Thoracic aorta (tissue), 2 donors: ENCODE results near the gene PRKCSH. TPM values are rescaled to one million over a fixed set of nuclear protein-coding genes. Genes with fewer than 3 reads are reported as not detected.
"Not testable (repeated sequence)": the region's sequence is repeated elsewhere in the genome, so short reads cannot be mapped to it uniquely, and the experiment has no call there.

Source experiments
- ATAC-seq: fragments of 150-250 bp; one replicate; pipeline ENCODE4 v1.8.0; 2017; ENCODE audit warnings: low read depth; ENCODE audit not compliant: insufficient number of reproducible peaks, low FRiP score
- DNase-seq: peaks from one replicate; pipeline ENCODE4 v3.0.0-alpha.2; 2020; ENCODE audit warnings: low spot score
- H3K27ac ChIP-seq, 2 donors: fragments of 200-600 bp; sonication (generic); 1 replicate in 1 of 2; 2 replicates in 1 of 2; pipeline ENCODE4 v1.5.1; 2016; ENCODE audit warnings: mild to moderate bottlenecking in 2 of 2, moderate library complexity in 2 of 2
- H3K27me3 ChIP-seq: fragments of 200-600 bp; sonication (generic); replicated peaks from 2 replicates; pipeline ENCODE4 v1.6.0; 2016; ENCODE audit warnings: mild to moderate bottlenecking; ENCODE audit not compliant: insufficient read depth
- H3K36me3 ChIP-seq: fragments of 200-600 bp; sonication (generic); one replicate; pipeline ENCODE4 v1.5.1; 2016
- H3K4me1 ChIP-seq, 2 donors: fragments of 200-600 bp; sonication (generic); 1 replicate in 1 of 2; 2 replicates in 1 of 2; pipeline versions ENCODE4 v1.5.1 to v1.6.0; 2016; ENCODE audit warnings: low read depth in 2 of 2, mild to moderate bottlenecking in 1 of 2; ENCODE audit not compliant: control insufficient read depth in 1 of 2
- H3K4me3 ChIP-seq: fragments of 200-600 bp; sonication (generic); 2 replicates; pipeline ENCODE4 v1.5.1; 2016; ENCODE audit warnings: mild to moderate bottlenecking
- H3K9me3 ChIP-seq: fragments of 200-600 bp; sonication (generic); 2 replicates; pipeline ENCODE4 v1.5.1; 2016
- CTCF ChIP-seq: fragments of 200-600 bp; sonication (generic); IDR thresholded peaks from one replicate; pipeline ENCODE4 v1.5.1; 2019; ENCODE audit warnings: antibody characterized with exemption
- total RNA-seq, 2 donors: library from RNA; depleted of rRNA; stranded (reverse); fragments of >200 nt; gene quantifications; one replicate each; pipeline versions ENCODE4 v1.1.0 to v1.2.3, GENCODE V29; 2016

Gene PRKCSH
- total RNA-seq, 2 donors from 2014 or later: 121 to 123 TPM

GRCh38 chr19:11405846-11406643, 29.4 kb upstream of the PRKCSH start:
- no peak overlapping the region for H3K27ac ChIP-seq
- no peaks in the 10 kb centered on the region for H3K27me3 ChIP-seq
- no peak for TF ChIP-seq CTCF
- no peaks in the 10 kb centered on the region for H3K4me1 ChIP-seq
- DNase-seq (no peak), ATAC-seq (no peak)
- no peaks in the 10 kb centered on the region for H3K36me3 ChIP-seq
- no peaks in the 10 kb centered on the region for H3K9me3 ChIP-seq
- no peak overlapping the region for H3K4me3 ChIP-seq

DNA sequence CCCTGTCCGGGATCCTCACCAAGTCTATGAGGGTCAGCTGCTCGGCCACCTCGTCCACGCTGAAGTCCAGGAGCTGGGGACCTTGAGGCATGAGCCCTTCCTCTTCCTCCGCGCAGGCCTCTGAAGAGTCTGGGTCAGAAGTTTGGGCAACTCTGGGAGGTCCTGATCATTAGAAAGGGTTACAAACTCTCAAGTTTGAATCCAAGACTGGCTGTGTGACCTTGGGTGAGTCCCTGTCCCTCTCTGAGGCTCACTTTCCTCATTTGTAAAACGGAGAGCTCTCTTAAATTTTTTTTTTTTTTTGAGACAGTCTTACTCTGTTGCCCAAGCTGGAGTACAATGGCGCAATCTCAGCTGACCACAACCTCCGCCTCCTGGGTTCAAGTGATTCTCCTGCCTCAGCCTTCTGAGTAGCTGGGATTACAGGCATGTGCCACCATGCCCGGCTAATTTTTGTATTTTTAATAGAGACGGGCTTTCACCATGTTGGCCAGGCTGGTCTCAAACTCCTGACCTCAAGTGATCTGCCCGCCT, 28.7 kb upstream of the PRKCSH start:
- not testable (repeated sequence) for ATAC-seq, H3K27me3 ChIP-seq, DNase-seq, H3K4me1 ChIP-seq, H3K27ac ChIP-seq, H3K4me3 ChIP-seq, H3K9me3 ChIP-seq, H3K36me3 ChIP-seq

DNA sequence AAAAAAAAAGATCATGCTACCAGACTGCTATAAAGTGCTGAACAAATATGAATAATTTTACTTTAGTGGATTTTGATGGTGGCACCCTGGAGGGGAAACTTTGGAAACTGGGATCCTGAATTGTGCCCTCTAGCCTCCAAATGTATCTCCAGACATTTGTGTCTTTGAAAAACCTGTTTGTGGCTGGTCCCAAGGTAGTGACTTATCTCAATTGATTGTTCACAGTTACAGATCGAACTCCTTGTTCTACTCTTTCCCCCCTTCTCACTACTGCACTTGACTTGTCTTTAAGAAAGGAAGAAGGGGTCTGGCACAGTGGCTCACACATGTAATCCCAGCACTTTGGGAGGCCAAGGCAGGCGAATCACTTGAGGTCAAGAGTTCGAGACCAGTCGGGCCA, 26.8 kb upstream of the PRKCSH start:
- H3K27ac ChIP-seq: no peak overlapping the region
- no peak for ATAC-seq
- no peak for TF ChIP-seq CTCF

GRCh38 chr19:11410682-11411081, 24.8 kb upstream of the PRKCSH start:
- no peak for ATAC-seq
- Histone ChIP-seq H3K4me1 (no peaks in the 10 kb centered on the region), H3K9me3 (no peaks in the 10 kb centered on the region), H3K27ac (no peak overlapping the region), H3K4me3 (no peak overlapping the region), H3K36me3 (no peaks in the 10 kb centered on the region), H3K27me3 (no peaks in the 10 kb centered on the region)
- DNase-seq: no peak
- TF ChIP-seq CTCF: no peak

More for the DNA sequence above, 26.8 kb upstream of the PRKCSH start:
- Histone ChIP-seq H3K4me3 (no peak overlapping the region), H3K9me3 (no peaks in the 10 kb centered on the region), H3K36me3 (no peaks in the 10 kb centered on the region), H3K27me3 (no peaks in the 10 kb centered on the region), H3K4me1 (no peaks in the 10 kb centered on the region)
- DNase-seq: no peak

DNA sequence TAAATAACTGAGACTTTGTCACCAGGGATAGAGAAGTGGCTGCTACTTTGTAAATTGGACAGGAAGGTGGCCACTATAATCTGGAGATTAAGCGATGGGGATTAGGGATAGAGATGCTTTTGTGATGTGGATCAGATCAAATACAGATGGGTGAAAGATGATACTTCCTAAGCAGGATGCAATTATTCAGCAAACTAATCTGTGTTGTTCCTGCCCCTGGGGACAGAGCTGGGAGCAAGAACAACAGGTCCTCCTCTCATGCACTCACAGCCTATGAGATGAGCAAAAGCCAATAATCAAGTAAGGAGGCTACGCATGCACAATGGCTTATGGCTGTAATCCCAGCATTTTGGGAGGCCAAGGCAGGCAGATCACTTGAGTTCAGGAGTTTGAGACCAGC, 20.9 kb upstream of the PRKCSH start:
- TF ChIP-seq CTCF: no peak
- H3K9me3 ChIP-seq: no peaks in the 10 kb centered on the region
- DNase-seq: no peak
- no peaks in the 10 kb centered on the region for H3K27me3 ChIP-seq
- no peak overlapping the region for H3K4me3 ChIP-seq
- peaks cover 0 to 11% of the 10 kb centered on the region in 2 donors for H3K4me1 ChIP-seq
- ATAC-seq: no peak
- no peaks in the 10 kb centered on the region for H3K36me3 ChIP-seq
- H3K27ac ChIP-seq: no peak overlapping the region
